ENCODE results near the gene SLC3A2. TPM values are rescaled to one million over a fixed set of nuclear protein-coding genes. Genes with fewer than 3 reads are reported as not detected.

Gene SLC3A2
- total RNA-seq, 1 donor from 2014 or later = 56.4 TPM

DNA sequence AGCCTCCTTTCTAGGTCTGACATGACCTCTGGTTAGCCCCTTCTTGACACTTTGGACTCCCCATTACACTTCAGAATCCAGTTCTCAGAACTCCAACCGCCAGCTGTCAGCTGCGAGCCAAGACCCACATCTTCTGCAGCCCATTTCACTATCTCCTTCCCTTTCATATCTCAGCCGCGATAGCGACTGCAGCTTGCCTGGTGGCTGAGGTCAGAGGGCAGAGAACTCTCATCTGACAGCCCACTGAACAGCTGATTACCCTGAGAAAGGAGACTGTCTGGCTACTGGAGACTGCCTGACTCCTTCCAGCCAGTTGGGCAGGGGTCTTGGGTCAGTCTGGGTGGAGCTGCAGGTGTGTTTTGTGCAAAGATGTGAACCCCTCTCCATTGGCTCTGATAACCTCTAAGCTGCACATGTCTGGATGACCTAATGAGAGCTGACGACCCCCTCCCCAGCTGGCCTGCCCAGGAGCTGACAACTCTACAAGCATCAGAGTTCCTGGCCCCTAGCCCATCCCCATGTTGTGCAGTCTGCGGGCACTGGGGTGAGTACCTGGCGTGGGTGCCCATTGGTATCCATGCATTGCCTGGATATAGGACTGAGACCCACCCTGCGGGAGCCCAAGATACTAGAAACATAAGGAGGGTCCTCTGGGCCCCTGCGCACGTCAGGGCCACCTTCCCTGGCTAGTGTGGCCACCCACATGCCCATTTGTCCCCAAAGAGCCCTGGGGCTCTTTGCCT is 39.4 kb downstream of the SLC3A2 start:
- H3K36me3 ChIP-seq (ENCODE audit: control insufficient read depth in 3 of 3, insufficient read depth in 3 of 3, low read length in 3 of 3) = no peaks in the 10 kb centered on the region
- peaks cover 24 to 31% (median 28%) of the 10 kb centered on the region in 3 donors for H3K27me3 ChIP-seq (ENCODE audit: control insufficient read depth in 3 of 3, insufficient read depth in 3 of 3, low read length in 3 of 3)
- no peaks in the 10 kb centered on the region for H3K9me3 ChIP-seq (ENCODE audit: control insufficient read depth in 3 of 3, low read length in 3 of 3)
- H3K27ac ChIP-seq (ENCODE audit: low read depth, low read length) = no peak overlapping the region
- H3K4me3 ChIP-seq (ENCODE audit: low read length in 3 of 3) = no peak overlapping the region
- H3K4me1 ChIP-seq (ENCODE audit: control insufficient read depth in 3 of 3, insufficient read depth in 3 of 3, low read length in 3 of 3) = peaks cover 0 to 11% (median 0%) of the 10 kb centered on the region in 3 donors
- H3K9ac ChIP-seq (ENCODE audit: low read depth in 1 of 3, low read length in 3 of 3) = no peak overlapping the region

DNA sequence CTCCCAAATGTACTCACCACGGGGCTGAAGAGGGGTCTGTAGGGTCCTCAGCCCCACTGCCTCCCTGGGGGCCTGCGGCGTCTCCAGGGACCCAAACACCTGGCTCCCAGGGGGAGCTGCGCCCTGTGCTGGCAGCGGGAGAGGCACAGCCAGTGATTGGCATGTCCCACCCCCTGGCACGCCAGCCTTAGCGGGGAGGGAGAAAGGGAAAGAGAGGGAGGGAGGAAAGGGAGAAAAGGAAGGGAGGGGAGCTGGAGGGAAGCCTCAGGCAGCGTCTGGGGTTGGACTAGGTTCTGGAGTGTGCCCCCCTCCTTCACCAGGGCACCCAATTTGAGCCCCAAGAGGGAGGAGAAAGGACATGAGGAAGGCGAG is 40.5 kb downstream of the SLC3A2 start, which contains the start of gene CHRM1:
TSS of gene CHRM1 (minus strand) at position 163 of the 372 bp plus-strand sequence. CDS start 10,263 bp downstream, outside the sequence.
- Histone ChIP-seq H3K9me3 (ENCODE audit: control insufficient read depth in 3 of 3, low read length in 3 of 3) (no peaks in the 10 kb centered on the region), H3K27me3 (ENCODE audit: control insufficient read depth in 3 of 3, insufficient read depth in 3 of 3, low read length in 3 of 3) (peaks cover 35 to 42% (median 38%) of the 10 kb centered on the region in 3 donors), H3K9ac (ENCODE audit: low read depth in 1 of 3, low read length in 3 of 3) (no peak within 1 kb of the TSS), H3K4me1 (ENCODE audit: control insufficient read depth in 3 of 3, insufficient read depth in 3 of 3, low read length in 3 of 3) (peaks cover 5 to 16% (median 5%) of the 10 kb centered on the region in 3 donors), H3K4me3 (ENCODE audit: low read length in 3 of 3) (no peak within 1 kb of the TSS), H3K27ac (ENCODE audit: low read depth, low read length) (no peak within 1 kb of the TSS), H3K36me3 (ENCODE audit: control insufficient read depth in 3 of 3, insufficient read depth in 3 of 3, low read length in 3 of 3) (no peaks in the 10 kb centered on the region)

DNA sequence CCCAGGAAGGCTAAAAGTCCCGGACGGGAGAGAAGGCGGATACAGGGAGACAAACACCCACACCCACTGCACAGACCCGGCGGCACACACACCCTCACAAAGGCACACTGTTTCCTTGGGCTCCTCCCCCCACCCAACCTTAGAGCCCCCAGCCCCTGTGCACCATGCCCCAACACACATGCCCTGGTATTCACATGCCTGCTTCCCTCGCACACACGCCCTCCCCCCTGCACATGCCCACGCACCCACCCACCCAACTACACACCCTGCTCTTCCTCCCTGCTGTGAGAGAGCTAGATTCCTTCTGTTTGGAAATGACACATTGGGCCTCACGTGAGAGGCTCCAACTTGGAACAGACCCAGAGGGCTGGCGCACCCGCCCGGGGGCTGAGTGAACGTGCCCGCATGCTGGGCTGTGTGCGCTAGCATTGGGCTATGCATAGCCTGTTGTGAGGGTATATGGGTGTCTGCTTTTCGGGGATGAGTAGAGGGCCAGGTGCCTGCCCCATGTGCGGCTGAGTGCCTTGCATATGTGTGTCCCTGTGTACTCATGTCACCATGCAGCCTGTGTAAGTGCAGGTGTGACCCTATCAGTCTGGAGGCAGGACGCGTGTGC is 41.0 kb downstream of the SLC3A2 start:
- Histone ChIP-seq H3K4me1 (ENCODE audit: control insufficient read depth in 3 of 3, insufficient read depth in 3 of 3, low read length in 3 of 3) (peaks cover 9 to 20% (median 9%) of the 10 kb centered on the region in 3 donors), H3K27me3 (ENCODE audit: control insufficient read depth in 3 of 3, insufficient read depth in 3 of 3, low read length in 3 of 3) (peaks cover 40 to 47% (median 43%) of the 10 kb centered on the region in 3 donors), H3K4me3 (ENCODE audit: low read length in 3 of 3) (no peak overlapping the region), H3K36me3 (ENCODE audit: control insufficient read depth in 3 of 3, insufficient read depth in 3 of 3, low read length in 3 of 3) (no peaks in the 10 kb centered on the region), H3K9ac (ENCODE audit: low read depth in 1 of 3, low read length in 3 of 3) (no peak overlapping the region), H3K27ac (ENCODE audit: low read depth, low read length) (no peak overlapping the region), H3K9me3 (ENCODE audit: control insufficient read depth in 3 of 3, low read length in 3 of 3) (no peaks in the 10 kb centered on the region)

DNA sequence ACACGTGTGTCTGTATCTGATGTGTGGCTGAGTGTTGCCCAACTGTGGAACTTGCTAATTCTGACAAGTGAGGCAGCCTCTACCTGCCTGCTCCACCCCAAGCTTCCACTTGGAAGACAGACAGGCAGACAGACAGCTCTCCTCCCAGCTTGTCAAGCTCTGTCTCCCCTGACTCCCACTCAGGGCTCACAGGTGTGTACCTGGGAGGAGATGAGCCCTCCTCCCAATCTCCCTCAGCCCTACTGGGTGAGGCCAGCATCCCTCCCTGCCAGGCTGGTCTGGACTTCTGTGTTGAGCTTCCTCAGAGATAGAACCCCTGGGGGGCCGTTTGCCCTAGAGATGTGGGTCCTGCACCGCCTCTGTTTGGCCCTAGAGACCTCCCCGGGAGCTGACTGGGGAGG is 41.5 kb downstream of the SLC3A2 start:
- no peaks in the 10 kb centered on the region for H3K9me3 ChIP-seq (ENCODE audit: control insufficient read depth in 3 of 3, low read length in 3 of 3)
- H3K27ac ChIP-seq (ENCODE audit: low read depth, low read length) = no peak overlapping the region
- H3K4me1 ChIP-seq (ENCODE audit: control insufficient read depth in 3 of 3, insufficient read depth in 3 of 3, low read length in 3 of 3) = peaks cover 9 to 20% (median 9%) of the 10 kb centered on the region in 3 donors
- H3K36me3 ChIP-seq (ENCODE audit: control insufficient read depth in 3 of 3, insufficient read depth in 3 of 3, low read length in 3 of 3) = no peaks in the 10 kb centered on the region
- no peak overlapping the region for H3K9ac ChIP-seq (ENCODE audit: low read depth in 1 of 3, low read length in 3 of 3)
- H3K4me3 ChIP-seq (ENCODE audit: low read length in 3 of 3) = no peak overlapping the region
- peaks cover 45 to 52% (median 48%) of the 10 kb centered on the region in 3 donors for H3K27me3 ChIP-seq (ENCODE audit: control insufficient read depth in 3 of 3, insufficient read depth in 3 of 3, low read length in 3 of 3)

DNA sequence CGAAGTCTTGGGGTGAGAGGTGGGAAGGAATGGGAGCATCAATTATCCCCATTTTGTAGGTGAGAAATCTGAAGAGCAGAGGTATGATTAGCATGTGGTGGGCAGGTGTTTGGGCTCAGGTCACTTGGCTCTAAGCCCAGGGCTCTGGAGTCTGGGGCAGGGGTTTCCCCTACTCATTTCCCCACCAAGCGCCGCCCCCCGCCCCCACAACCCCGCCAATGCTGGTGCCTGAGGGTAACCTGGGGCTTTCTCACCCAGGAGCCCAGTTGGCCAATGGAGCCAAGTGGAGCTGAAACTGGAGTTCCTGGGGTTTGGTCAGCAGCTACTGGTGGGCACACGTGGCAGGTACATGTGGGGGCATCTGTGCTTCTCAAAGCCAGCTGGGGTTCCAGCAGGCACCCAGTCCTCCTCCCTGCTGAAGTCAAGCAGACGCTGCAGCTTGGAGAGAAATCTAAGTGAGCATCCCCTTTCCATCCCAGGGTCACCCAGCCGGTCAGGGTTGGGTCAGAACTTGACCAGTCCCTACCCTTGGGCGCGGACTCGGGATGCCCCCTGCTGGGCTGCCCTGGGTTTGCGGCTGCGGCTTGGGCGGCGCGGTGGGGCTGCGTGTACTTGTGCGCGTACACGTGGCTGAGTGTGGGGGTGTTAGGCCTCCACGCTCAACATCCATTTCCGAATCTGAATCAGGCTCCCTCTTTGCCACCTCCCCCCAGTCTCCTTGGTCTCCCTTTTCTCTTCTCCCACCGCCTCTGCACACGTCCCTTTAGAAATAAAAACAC is 42.1 kb downstream of the SLC3A2 start:
- no peak overlapping the region for H3K4me3 ChIP-seq (ENCODE audit: low read length in 3 of 3)
- H3K27me3 ChIP-seq (ENCODE audit: control insufficient read depth in 3 of 3, insufficient read depth in 3 of 3, low read length in 3 of 3) = peaks cover 49 to 58% (median 54%) of the 10 kb centered on the region in 3 donors
- peaks cover 9 to 20% (median 9%) of the 10 kb centered on the region in 3 donors for H3K4me1 ChIP-seq (ENCODE audit: control insufficient read depth in 3 of 3, insufficient read depth in 3 of 3, low read length in 3 of 3)
- no peaks in the 10 kb centered on the region for H3K36me3 ChIP-seq (ENCODE audit: control insufficient read depth in 3 of 3, insufficient read depth in 3 of 3, low read length in 3 of 3)
- no peaks in the 10 kb centered on the region for H3K9me3 ChIP-seq (ENCODE audit: control insufficient read depth in 3 of 3, low read length in 3 of 3)
- H3K9ac ChIP-seq (ENCODE audit: low read depth in 1 of 3, low read length in 3 of 3) = no peak overlapping the region
- H3K27ac ChIP-seq (ENCODE audit: low read depth, low read length) = no peak overlapping the region

DNA sequence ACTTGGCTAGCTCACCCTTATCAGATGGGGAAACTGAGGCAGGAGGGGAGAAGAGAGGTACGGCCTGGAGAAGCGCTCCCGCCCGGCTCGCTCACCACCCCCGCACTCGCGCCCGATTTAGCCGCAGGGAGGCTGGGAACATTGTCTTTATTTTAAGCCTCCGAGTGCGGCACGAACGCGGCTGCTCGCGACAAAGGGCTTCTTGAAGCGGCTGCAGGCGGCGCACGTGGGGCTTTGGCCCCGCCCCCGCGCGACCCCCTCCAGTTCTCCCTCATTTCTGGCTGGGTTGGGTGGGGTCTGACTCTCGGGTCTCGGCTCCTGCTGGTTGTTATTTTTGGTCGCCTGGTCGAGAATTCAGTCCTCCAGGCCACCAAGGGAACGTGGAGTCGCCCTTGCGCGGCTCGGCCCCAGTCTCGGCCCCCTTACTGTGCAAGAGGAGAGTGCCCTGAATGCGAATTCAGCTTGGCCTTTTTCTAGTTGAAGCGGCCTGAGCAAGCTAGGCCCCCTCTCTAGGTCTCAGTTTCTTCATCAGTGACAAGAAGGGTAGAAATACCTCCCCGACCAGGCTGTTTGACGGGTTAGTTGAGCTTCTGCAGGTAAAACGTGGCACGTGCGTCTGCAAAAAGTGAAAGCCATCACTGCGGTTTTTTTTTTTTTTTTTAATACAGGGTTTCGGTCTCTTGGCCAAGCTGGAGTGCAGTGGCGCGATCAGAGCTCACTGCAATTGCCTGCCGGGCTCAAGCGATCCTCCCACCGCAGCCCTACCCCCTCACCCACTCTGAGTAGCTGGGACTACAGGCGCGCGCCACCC is 43.1 kb downstream of the SLC3A2 start:
- Histone ChIP-seq H3K36me3 (ENCODE audit: control insufficient read depth in 3 of 3, insufficient read depth in 3 of 3, low read length in 3 of 3) (no peaks in the 10 kb centered on the region), H3K27me3 (ENCODE audit: control insufficient read depth in 3 of 3, insufficient read depth in 3 of 3, low read length in 3 of 3) (peaks cover 54 to 62% (median 57%) of the 10 kb centered on the region in 3 donors), H3K4me1 (ENCODE audit: control insufficient read depth in 3 of 3, insufficient read depth in 3 of 3, low read length in 3 of 3) (peaks cover 9 to 20% (median 9%) of the 10 kb centered on the region in 3 donors)

DNA sequence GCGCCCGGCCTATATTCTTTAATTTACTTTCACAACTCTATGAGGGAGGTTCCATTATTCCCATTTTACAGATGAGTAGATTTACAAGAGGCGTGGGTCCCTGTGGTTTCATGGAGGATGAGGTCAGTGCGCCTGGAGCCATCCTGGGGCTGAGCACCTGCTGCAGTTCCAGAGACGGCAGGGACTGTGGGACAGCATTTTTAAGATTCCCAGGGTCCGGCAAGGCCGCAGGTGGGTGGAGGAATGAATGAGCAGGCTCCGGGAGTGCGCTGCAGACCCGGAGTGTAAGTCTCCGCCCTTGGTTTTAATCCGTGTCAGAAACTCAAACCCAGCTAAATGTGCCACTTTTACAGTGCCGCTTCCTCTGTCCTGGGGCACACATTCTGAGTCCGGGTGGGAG is 44.6 kb downstream of the SLC3A2 start:
- H3K27ac ChIP-seq (ENCODE audit: low read depth, low read length) = no peak overlapping the region
- H3K4me1 ChIP-seq (ENCODE audit: control insufficient read depth in 3 of 3, insufficient read depth in 3 of 3, low read length in 3 of 3) = peaks cover 9 to 20% (median 11%) of the 10 kb centered on the region in 3 donors
- no peak overlapping the region for H3K9ac ChIP-seq (ENCODE audit: low read depth in 1 of 3, low read length in 3 of 3)
- no peaks in the 10 kb centered on the region for H3K9me3 ChIP-seq (ENCODE audit: control insufficient read depth in 3 of 3, low read length in 3 of 3)
- no peaks in the 10 kb centered on the region for H3K36me3 ChIP-seq (ENCODE audit: control insufficient read depth in 3 of 3, insufficient read depth in 3 of 3, low read length in 3 of 3)
- peaks cover 56 to 60% (median 59%) of the 10 kb centered on the region in 3 donors for H3K27me3 ChIP-seq (ENCODE audit: control insufficient read depth in 3 of 3, insufficient read depth in 3 of 3, low read length in 3 of 3)
- peak overlapping the region in 1 of 3 donors; percentile 22 for H3K4me3 ChIP-seq (ENCODE audit: low read length in 3 of 3)

More for the DNA sequence above, 43.1 kb downstream of the SLC3A2 start:
- peak overlapping the region in 1 of 3 donors; percentile 25 for H3K9ac ChIP-seq (ENCODE audit: low read depth in 1 of 3, low read length in 3 of 3)
- peak overlapping the region in 1 of 3 donors; percentile 27 for H3K4me3 ChIP-seq (ENCODE audit: low read length in 3 of 3)
- no peak overlapping the region for H3K27ac ChIP-seq (ENCODE audit: low read depth, low read length)
- no peaks in the 10 kb centered on the region for H3K9me3 ChIP-seq (ENCODE audit: control insufficient read depth in 3 of 3, low read length in 3 of 3)

DNA sequence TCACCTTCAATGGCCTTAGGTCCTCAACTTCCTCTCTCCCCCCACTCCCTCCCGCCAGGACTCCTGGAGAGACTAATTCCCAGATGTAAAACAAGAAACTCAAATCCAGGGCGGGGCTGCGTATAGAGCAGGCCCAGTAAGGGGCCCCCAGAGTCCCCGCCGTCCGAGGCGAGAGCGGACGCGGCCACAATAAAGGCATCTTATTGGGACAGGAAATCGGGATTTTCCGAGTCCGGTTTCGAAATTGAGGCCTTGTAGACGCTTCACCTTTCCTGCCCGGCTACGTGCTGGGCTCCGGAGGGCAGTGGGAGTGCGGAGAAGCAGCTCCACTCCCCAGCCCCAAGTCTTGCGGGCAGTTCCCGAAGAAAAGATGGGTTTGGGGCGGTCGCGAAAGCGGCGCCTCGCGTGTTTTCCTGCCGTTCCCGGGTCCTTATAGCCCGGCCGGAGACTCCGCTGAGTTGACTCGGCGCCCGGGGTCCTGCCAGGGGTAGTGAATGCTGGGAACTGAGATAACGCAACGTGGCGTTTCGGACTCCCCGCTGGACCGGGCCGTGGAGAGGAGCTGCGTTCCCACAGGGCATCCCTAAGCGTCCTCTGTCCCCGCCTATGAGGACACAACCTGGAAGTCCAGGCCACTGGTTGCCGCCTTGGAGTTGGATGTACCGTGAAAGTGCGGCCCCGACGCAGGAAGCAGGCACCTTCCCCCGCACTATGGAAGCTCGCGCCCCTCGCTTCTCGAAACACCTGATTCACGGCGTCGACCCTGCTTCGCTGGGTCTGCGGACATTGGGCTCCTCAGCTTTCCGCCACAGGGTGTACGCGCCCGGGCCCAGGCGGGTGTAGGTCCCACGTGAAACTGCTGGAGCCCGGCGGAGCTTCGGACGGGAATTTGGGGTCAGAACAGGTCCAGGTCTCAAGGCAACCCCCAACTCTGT is 45.3 kb downstream of the SLC3A2 start:
- H3K9ac ChIP-seq (ENCODE audit: low read depth in 1 of 3, low read length in 3 of 3) = no peak overlapping the region
- no peaks in the 10 kb centered on the region for H3K36me3 ChIP-seq (ENCODE audit: control insufficient read depth in 3 of 3, insufficient read depth in 3 of 3, low read length in 3 of 3)
- peaks cover 9 to 22% (median 11%) of the 10 kb centered on the region in 3 donors for H3K4me1 ChIP-seq (ENCODE audit: control insufficient read depth in 3 of 3, insufficient read depth in 3 of 3, low read length in 3 of 3)
- H3K9me3 ChIP-seq (ENCODE audit: control insufficient read depth in 3 of 3, low read length in 3 of 3) = no peaks in the 10 kb centered on the region
- peaks cover 56 to 60% (median 59%) of the 10 kb centered on the region in 3 donors for H3K27me3 ChIP-seq (ENCODE audit: control insufficient read depth in 3 of 3, insufficient read depth in 3 of 3, low read length in 3 of 3)
- peak overlapping the region; percentile 27 to 69 (median 59) for H3K4me3 ChIP-seq (ENCODE audit: low read length in 3 of 3)
- H3K27ac ChIP-seq (ENCODE audit: low read depth, low read length) = no peak overlapping the region
